Transverse colon (tissue), 3 donors: Measurements from ENCODE around the gene TCF3.

Source experiments
- CTCF ChIP-seq, 5 experiments: fragments of 200-600 bp in 3 of 5; fragments of 450-650 bp in 2 of 5; sonication (generic) in 3 of 5; IDR thresholded peaks; 1 replicate in 2 of 5; 2 replicates in 3 of 5; pipeline ENCODE4 v1.5.1; 2016 to 2017; ENCODE audit warnings: antibody characterized with exemption in 5 of 5, inconsistent platforms in 3 of 5, mild to moderate bottlenecking in 2 of 5, moderate library complexity in 1 of 5
- POLR2A ChIP-seq: fragments of 450-650 bp; IDR thresholded peaks from one replicate; pipeline ENCODE4 v1.6.1; 2016; ENCODE audit warnings: antibody characterized with exemption, mild to moderate bottlenecking, moderate library complexity

- TF ChIP-seq CTCF (IDR thresholded peaks at IDR 0.05) (no peak), POLR2A (no peak)
Measured at GRCh38 chr19:1646659-1647453, 5.6 kb downstream of the TCF3 start.
